NCI-H748 treated with DMSO at 0.1 percent for 48 hours (cell line): ENCODE measurements around the gene RPGRIP1.
A peak's percentile ranks its signal among the peaks of the same experiment; 100 is the strongest.
"Not testable (repeated sequence)": the region's sequence is repeated elsewhere in the genome, so short reads cannot be mapped to it uniquely, and the experiment has no call there.

ENCODE experiments used
- DNase-seq: peaks from one replicate; lab custom pipeline; 2025; lab: John Stamatoyannopoulos, UW

The RPGRIP1 gene

GRCh38 chr14:21300892-21301291 is 21.0 kb downstream of the RPGRIP1 start:
- peak; percentile 18 for DNase-seq

- no peak for DNase-seq
Measured at GRCh38 chr14:21302013-21302835, 22.3 kb downstream of the RPGRIP1 start.

GRCh38 chr14:21302836-21303140 is 22.9 kb downstream of the RPGRIP1 start:
- not testable (repeated sequence) for DNase-seq

GRCh38 chr14:21307637-21308036 is 27.8 kb downstream of the RPGRIP1 start:
- no peak for DNase-seq

GRCh38 chr14:21308132-21308478 is 28.2 kb downstream of the RPGRIP1 start:
- no peak for DNase-seq

GRCh38 chr14:21308479-21309237 is 28.8 kb downstream of the RPGRIP1 start:
- peak; percentile 94 for DNase-seq

GRCh38 chr14:21309238-21309636 is 29.4 kb downstream of the RPGRIP1 start:
- no peak for DNase-seq

- DNase-seq = no peak
Measured at GRCh38 chr14:21309956-21310355, 30.1 kb downstream of the RPGRIP1 start.

- DNase-seq = no peak
Measured at GRCh38 chr14:21311614-21312013, 31.7 kb downstream of the RPGRIP1 start.

- DNase-seq = no peak
Measured at GRCh38 chr14:21313512-21313911, 33.6 kb downstream of the RPGRIP1 start.

GRCh38 chr14:21317398-21317797 is 37.5 kb downstream of the RPGRIP1 start:
- DNase-seq = no peak

GRCh38 chr14:21320913-21321312 is 41.0 kb downstream of the RPGRIP1 start:
- no peak for DNase-seq

- DNase-seq = no peak
Measured at GRCh38 chr14:21322716-21323115, 42.8 kb downstream of the RPGRIP1 start.

- no peak for DNase-seq
Measured at GRCh38 chr14:21326972-21327371, 47.1 kb downstream of the RPGRIP1 start.
